Sigmoid colon (tissue), 7 donors: ENCODE measurements around the gene CHD5. TPM values are rescaled to one million over a fixed set of nuclear protein-coding genes. Genes with fewer than 3 reads are reported as not detected.

Experiments
- DNase-seq: peaks from one replicate; pipeline ENCODE4 v3.0.0-alpha.2; 2019
- H3K27ac ChIP-seq, 4 donors: fragments of 200-600 bp; sonication (generic); one replicate each; pipeline ENCODE4 v1.5.1; 2016 to 2019; ENCODE audit warnings: mild to moderate bottlenecking in 1 of 4
- H3K27me3 ChIP-seq, 3 donors: fragments of 200-600 bp; sonication (generic); one replicate each; pipeline ENCODE4 v1.5.1; 2019; ENCODE audit warnings: mild to moderate bottlenecking in 1 of 3
- H3K36me3 ChIP-seq, 4 donors: fragments of 200-600 bp; sonication (generic); one replicate each; pipeline ENCODE4 v1.5.1; 2016 to 2019
- H3K4me1 ChIP-seq, 4 donors: fragments of 200-600 bp; sonication (generic); one replicate each; pipeline ENCODE4 v1.5.1; 2017 to 2019
- H3K4me3 ChIP-seq, 4 donors: fragments of 200-600 bp; sonication (generic); one replicate each; pipeline ENCODE4 v1.5.1; 2017 to 2019; ENCODE audit warnings: mild to moderate bottlenecking in 2 of 4, moderate library complexity in 1 of 4
- H3K9me3 ChIP-seq, 4 donors: fragments of 200-600 bp in 3 of 4; sonication (generic) in 3 of 4; one replicate each; pipeline versions ENCODE4 v1.5.1 to v1.6.1; 2013 to 2019
- EP300 ChIP-seq, 4 donors: sonication (generic); formaldehyde crosslinking; IDR thresholded peaks; one replicate each; pipeline ENCODE4 v1.6.1; 2017; ENCODE audit warnings: antibody characterized with exemption in 4 of 4
- POLR2A ChIP-seq, 2 donors: fragments of 450-650 bp; IDR thresholded peaks; one replicate each; pipeline ENCODE4 v1.6.1; 2016; ENCODE audit warnings: antibody characterized with exemption in 2 of 2, mild to moderate bottlenecking in 2 of 2, moderate library complexity in 2 of 2
- POLR2AphosphoS5 ChIP-seq, 4 donors: sonication (generic); formaldehyde crosslinking; IDR thresholded peaks; one replicate each; pipeline ENCODE4 v1.6.1; 2017; ENCODE audit warnings: antibody characterized with exemption in 4 of 4
- WGBS, 2 donors: extraction: QIAGEN DNeasy Blood & Tissue Kit; methylation state at CpG; one replicate each; pipeline ENCODE4 v1.1.7; 2013; 5-methylcytosine and 5-hydroxymethylcytosine counted together
- intact Hi-C: fragments of 100-400 bp; cut with DNase I; formaldehyde crosslinking; loops from one replicate; pipeline ENCODE4 v1.15.1; 2023
- polyA plus RNA-seq, 3 donors: library from polyadenylated mRNA; stranded (reverse); fragments of 200-250 nt; gene quantifications; one replicate each; pipeline ENCODE4 v1.2.3, GENCODE V29; 2013
- total RNA-seq, 4 donors: library from RNA; depleted of rRNA; stranded (reverse); fragments of >200 nt; gene quantifications; one replicate each; pipeline ENCODE4 v1.1.0, GENCODE V29; 2016
- TF ChIP-seq, protein P1 (sequence below), 4 experiments: fragments of 450-650 bp in 3 of 4; fragments of 200-600 bp in 1 of 4; IDR thresholded peaks; one replicate each; pipeline ENCODE4 v1.5.1; 2016 to 2019; ENCODE audit warnings: antibody characterized with exemption in 4 of 4, mild to moderate bottlenecking in 3 of 4, moderate library complexity in 2 of 4
- donor health status: healthy with polysubstance abuse.
- donor health status: Bipolar disorder and iron deficiency.
- donor health status: healthy.

The CHD5 gene
- total and polyA plus RNA-seq, 7 donors = 0.49 to 2.8 (median 1.4) TPM; not detected in 2

GRCh38 chr1:6086358-6086757 lies 93.8 kb downstream of the CHD5 start:
- DNase-seq = no peak
- TF ChIP-seq, protein P1, sequence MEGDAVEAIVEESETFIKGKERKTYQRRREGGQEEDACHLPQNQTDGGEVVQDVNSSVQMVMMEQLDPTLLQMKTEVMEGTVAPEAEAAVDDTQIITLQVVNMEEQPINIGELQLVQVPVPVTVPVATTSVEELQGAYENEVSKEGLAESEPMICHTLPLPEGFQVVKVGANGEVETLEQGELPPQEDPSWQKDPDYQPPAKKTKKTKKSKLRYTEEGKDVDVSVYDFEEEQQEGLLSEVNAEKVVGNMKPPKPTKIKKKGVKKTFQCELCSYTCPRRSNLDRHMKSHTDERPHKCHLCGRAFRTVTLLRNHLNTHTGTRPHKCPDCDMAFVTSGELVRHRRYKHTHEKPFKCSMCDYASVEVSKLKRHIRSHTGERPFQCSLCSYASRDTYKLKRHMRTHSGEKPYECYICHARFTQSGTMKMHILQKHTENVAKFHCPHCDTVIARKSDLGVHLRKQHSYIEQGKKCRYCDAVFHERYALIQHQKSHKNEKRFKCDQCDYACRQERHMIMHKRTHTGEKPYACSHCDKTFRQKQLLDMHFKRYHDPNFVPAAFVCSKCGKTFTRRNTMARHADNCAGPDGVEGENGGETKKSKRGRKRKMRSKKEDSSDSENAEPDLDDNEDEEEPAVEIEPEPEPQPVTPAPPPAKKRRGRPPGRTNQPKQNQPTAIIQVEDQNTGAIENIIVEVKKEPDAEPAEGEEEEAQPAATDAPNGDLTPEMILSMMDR (IDR thresholded peaks at IDR 0.05) = no peak
- TF ChIP-seq POLR2AphosphoS5 (IDR thresholded peaks at IDR 0.05) (no peak), POLR2A (IDR thresholded peaks at IDR 0.05) (no peak), EP300 (IDR thresholded peaks at IDR 0.05) (no peak)
- Histone ChIP-seq H3K4me1 (peaks cover 0 to 21% (median 17%) of the 10 kb centered on the region in 4 donors), H3K27ac (no peak overlapping the region), H3K36me3 (no peaks in the 10 kb centered on the region), H3K27me3 (no peaks in the 10 kb centered on the region), H3K9me3 (no peaks in the 10 kb centered on the region), H3K4me3 (no peak overlapping the region)
- 71 to 87% methylated on average over 13 of the region's 13 CpGs for WGBS, 2 donors
- intact Hi-C loops = no loop called here

DNA sequence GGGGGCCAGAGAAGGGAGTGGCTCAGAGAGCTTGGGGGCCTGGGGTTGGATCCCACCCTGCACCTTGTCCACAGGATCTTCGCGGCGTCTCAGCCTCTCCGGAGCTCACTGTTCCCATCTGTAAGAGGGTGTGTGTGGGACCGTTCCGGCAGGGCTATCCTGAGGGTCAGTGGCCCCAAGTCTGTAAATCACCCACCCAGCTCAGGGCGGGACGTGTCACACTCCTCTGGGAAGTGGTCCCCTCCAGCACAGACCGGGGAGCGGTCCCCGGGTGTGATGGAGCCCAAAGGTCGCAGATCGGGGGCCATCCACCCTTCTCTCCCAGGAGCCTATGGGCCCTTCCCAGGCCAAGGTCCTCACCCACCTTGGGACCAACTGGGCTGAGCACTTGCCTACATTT lies 94.5 kb downstream of the CHD5 start:
- intact Hi-C loops = no loop called here
- no peak for DNase-seq

DNA sequence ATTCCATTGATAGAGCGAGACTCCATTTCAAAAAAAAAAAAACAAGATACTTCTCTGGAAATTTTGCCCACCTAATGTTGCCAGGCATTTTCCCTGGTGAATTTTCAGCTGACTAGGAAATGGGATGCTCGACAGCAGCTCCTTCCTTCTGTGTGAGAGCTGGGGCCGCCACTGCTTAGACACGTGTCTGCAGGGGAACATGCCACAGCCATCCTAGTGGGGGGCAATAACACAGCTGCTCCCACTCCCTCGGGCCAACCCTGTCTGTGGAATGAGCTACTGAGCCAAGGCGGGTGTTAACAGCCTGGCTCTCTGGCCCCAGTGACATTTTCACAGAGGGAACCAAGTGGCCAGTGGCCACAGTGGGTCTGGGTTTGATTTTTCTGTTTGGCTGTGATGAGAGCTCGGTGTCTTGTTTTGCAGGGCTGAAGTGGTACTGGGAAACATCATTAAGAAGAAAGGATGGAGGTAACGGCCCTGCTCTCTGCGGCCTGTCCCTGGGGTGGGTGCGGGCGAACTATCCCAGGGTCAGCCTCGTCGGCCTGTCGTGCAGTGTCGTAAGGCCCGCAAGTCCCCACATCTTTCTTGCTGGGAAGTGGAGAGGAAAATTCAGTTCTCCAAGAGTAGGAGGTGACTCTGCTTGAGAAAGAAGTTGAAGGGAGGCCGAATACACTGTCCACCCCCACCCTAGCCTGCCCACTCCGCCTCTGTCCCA lies 95.2 kb downstream of the CHD5 start:
- no peak overlapping the region for H3K4me3 ChIP-seq
- 87 to 94% methylated on average over 18 of the region's 18 CpGs for whole genome bisulfite sequencing, 2 donors
- no peaks in the 10 kb centered on the region for H3K9me3 ChIP-seq
- H3K27ac ChIP-seq = no peak overlapping the region
- no peaks in the 10 kb centered on the region for H3K27me3 ChIP-seq
- H3K4me1 ChIP-seq = peaks cover 0 to 26% (median 23%) of the 10 kb centered on the region in 4 donors
- intact Hi-C loops = no loop called here
- TF ChIP-seq POLR2A (IDR thresholded peaks at IDR 0.05) (no peak), POLR2AphosphoS5 (IDR thresholded peaks at IDR 0.05) (no peak), EP300 (IDR thresholded peaks at IDR 0.05) (no peak)
- TF ChIP-seq, protein P1 (IDR thresholded peaks at IDR 0.05) = no peak
- no peaks in the 10 kb centered on the region for H3K36me3 ChIP-seq
- DNase-seq = no peak

More for the DNA sequence above, 94.5 kb downstream of the CHD5 start:
- H3K4me1 ChIP-seq = peaks cover 0 to 21% (median 17%) of the 10 kb centered on the region in 4 donors
- H3K9me3 ChIP-seq = no peaks in the 10 kb centered on the region
- no peak overlapping the region for H3K4me3 ChIP-seq
- TF ChIP-seq EP300 (IDR thresholded peaks at IDR 0.05) = no peak
- TF ChIP-seq, protein P1 (IDR thresholded peaks at IDR 0.05) = no peak
- no peak for TF ChIP-seq POLR2A (IDR thresholded peaks at IDR 0.05)
- no peak for TF ChIP-seq POLR2AphosphoS5 (IDR thresholded peaks at IDR 0.05)
- 72 to 89% methylated on average over 13 of the region's 13 CpGs for WGBS, 2 donors
- no peaks in the 10 kb centered on the region for H3K27me3 ChIP-seq
- H3K36me3 ChIP-seq = no peaks in the 10 kb centered on the region
- no peak overlapping the region for H3K27ac ChIP-seq

- Histone ChIP-seq H3K27me3 (no peaks in the 10 kb centered on the region), H3K4me3 (no peak overlapping the region), H3K27ac (peak overlapping the region in 1 of 4 donors; percentile 8), H3K36me3 (no peaks in the 10 kb centered on the region), H3K4me1 (peaks cover 0 to 26% (median 23%) of the 10 kb centered on the region in 4 donors), H3K9me3 (no peaks in the 10 kb centered on the region)
- no peak for DNase-seq
- intact Hi-C loops = no loop called here
- 75 to 76% methylated on average over 12 of the region's 12 CpGs for WGBS, 2 donors
- TF ChIP-seq EP300 (IDR thresholded peaks at IDR 0.05) (no peak), POLR2AphosphoS5 (IDR thresholded peaks at IDR 0.05) (no peak), POLR2A (IDR thresholded peaks at IDR 0.05) (no peak)
- TF ChIP-seq, protein P1 (IDR thresholded peaks at IDR 0.05) = no peak
Measured at GRCh38 chr1:6083801-6084446, 96.2 kb downstream of the CHD5 start.
